HG02973 (cell line): ENCODE measurements around the gene TAPT1.
A peak's percentile ranks its signal among the peaks of the same experiment; 100 is the strongest.
"Not testable (repeated sequence)": the region's sequence is repeated elsewhere in the genome, so short reads cannot be mapped to it uniquely, and the experiment has no call there.

Experiments
- ATAC-seq: cut with Tn5 transposase; IDR thresholded peaks from one replicate; pipeline ENCODE4 v1.9.1; 2021; ENCODE audit warnings: moderate library complexity; ENCODE audit not compliant: unreplicated experiment

TAPT1 gene

GRCh38 chr4:16217300-16218051 is 8.8 kb downstream of the TAPT1 start:
- ATAC-seq: peak; percentile 55

GRCh38 chr4:16213121-16213520 is 13.2 kb downstream of the TAPT1 start:
- ATAC-seq: no peak

- ATAC-seq: no peak
These were observed 14.0 kb downstream of the TAPT1 start for GRCh38 chr4:16212138-16212782.

- no peak for ATAC-seq
These were observed 18.9 kb downstream of the TAPT1 start for GRCh38 chr4:16207409-16207808.

- no peak for ATAC-seq
These were observed 19.4 kb downstream of the TAPT1 start for GRCh38 chr4:16206848-16207247.

- ATAC-seq: no peak
These were observed 20.0 kb downstream of the TAPT1 start for GRCh38 chr4:16206301-16206700.

GRCh38 chr4:16205298-16206164 is 20.7 kb downstream of the TAPT1 start:
- peak; percentile 83 for ATAC-seq

- ATAC-seq: no peak
These were observed 21.8 kb downstream of the TAPT1 start for GRCh38 chr4:16204505-16204904.

GRCh38 chr4:16203083-16203482 is 23.2 kb downstream of the TAPT1 start:
- no peak for ATAC-seq

GRCh38 chr4:16202598-16202997 is 23.7 kb downstream of the TAPT1 start:
- ATAC-seq: no peak

GRCh38 chr4:16199093-16199492 is 27.2 kb downstream of the TAPT1 start:
- no peak for ATAC-seq

GRCh38 chr4:16197876-16198665 is 28.2 kb downstream of the TAPT1 start:
- no peak for ATAC-seq

GRCh38 chr4:16196482-16197393 is 29.5 kb downstream of the TAPT1 start:
- ATAC-seq: peak; percentile 71

GRCh38 chr4:16195209-16195608 is 31.1 kb downstream of the TAPT1 start:
- no peak for ATAC-seq

- not testable (repeated sequence) for ATAC-seq
These were observed 31.5 kb downstream of the TAPT1 start for GRCh38 chr4:16194798-16195197.

GRCh38 chr4:16194214-16194613 is 32.1 kb downstream of the TAPT1 start:
- ATAC-seq: no peak

- ATAC-seq: no peak
These were observed 33.4 kb downstream of the TAPT1 start for GRCh38 chr4:16192631-16193518.

- ATAC-seq: no peak
These were observed 34.2 kb downstream of the TAPT1 start for GRCh38 chr4:16192057-16192456.

GRCh38 chr4:16187455-16187854 is 38.8 kb downstream of the TAPT1 start:
- ATAC-seq: no peak
